Naive thymus-derived CD8-positive, alpha-beta T cell (primary cell): ENCODE measurements around the gene EIF3J. TPM values are rescaled to one million over a fixed set of nuclear protein-coding genes. Genes with fewer than 3 reads are reported as not detected.

Experiments used
- ATAC-seq, 2 donors: fragments of 150-1000 bp; cut with Tn5 transposase in 1 of 2; sonication (Bioruptor Pico), chemical (Tn5 transposase) in 1 of 2; 1 replicate in 1 of 2; 2 replicates in 1 of 2; pipeline ENCODE4 v1.10.0; 2021; ENCODE audit warnings: mild to moderate bottlenecking in 2 of 2, moderate library complexity in 2 of 2
- POLR2A ChIA-PET: fragments of 350-600 bp; sonication (Branson Sonifier 250); formaldehyde crosslinking; loops from one replicate; lab custom pipeline; 2021; ENCODE audit warnings: antibody characterized with exemption; lab: Charles Lee
- DNase-seq, 10 donors: peaks; one replicate each; pipeline versions ENCODE4 v3.0.0 to v3.0.0-alpha.2; 2020 to 2022
- H3K27ac Mint-ChIP-seq, 10 donors: one replicate each; pipeline ENCODE4 v1.8.0; 2020 to 2022; ENCODE audit warnings: mild to moderate bottlenecking in 10 of 10, mixed read lengths in 10 of 10, moderate library complexity in 4 of 10, inconsistent platforms in 1 of 10
- H3K27me3 Mint-ChIP-seq, 5 donors: one replicate each; pipeline ENCODE4 v1.8.0; 2021 to 2022; ENCODE audit warnings: mixed read lengths in 5 of 5
- H3K36me3 Mint-ChIP-seq, 3 donors: one replicate each; pipeline ENCODE4 v1.8.0; 2020 to 2022; ENCODE audit warnings: mixed read lengths in 3 of 3, mild to moderate bottlenecking in 2 of 3, inconsistent platforms in 1 of 3
- H3K4me1 Mint-ChIP-seq, 4 donors: one replicate each; pipeline ENCODE4 v1.8.0; 2021 to 2022; ENCODE audit warnings: mixed read lengths in 4 of 4
- H3K4me3 Mint-ChIP-seq, 10 donors: one replicate each; pipeline ENCODE4 v1.8.0; 2020 to 2022; ENCODE audit warnings: mild to moderate bottlenecking in 10 of 10, mixed read lengths in 10 of 10, moderate library complexity in 6 of 10, inconsistent platforms in 1 of 10
- H3K9me3 Mint-ChIP-seq, 9 donors: one replicate each; pipeline ENCODE4 v1.8.0; 2020 to 2022; ENCODE audit warnings: mixed read lengths in 9 of 9, mild to moderate bottlenecking in 3 of 9, inconsistent platforms in 1 of 9, moderate library complexity in 1 of 9
- polyA plus RNA-seq, 3 donors: library from polyadenylated mRNA; unstranded; fragments of 300-500 nt; fragmentation: Illumina TruSeq; gene quantifications; one replicate each; pipeline ENCODE4 v1.2.3, GENCODE V29; 2021
- total RNA-seq, 8 experiments: library from RNA in 2 of 8; stranded (reverse) in 2 of 8; gene quantifications; one replicate each; pipeline ENCODE4 v1.2.3 and lab custom pipeline; 2021 to 2026

EIF3J gene
- 10 to 100 TPM; 70.9 to 77.4 TPM for total RNA-seq
- polyA plus RNA-seq = 10 to 100 TPM; 15.3 to 18.4 (median 16.2) TPM
- total RNA-seq (lab: John Stamatoyannopoulos, UW) = 48.9 to 145 (median 63.7) reads per million in 6 experiments

GRCh38 chr15:44536962-44537734, at the start of gene EIF3J:
EIF3J (plus strand) TSS chr15:44537147; CDS start chr15:44537195, 48 bp downstream.
- DNase-seq (peak; percentile 90 to 96 (median 93)), ATAC-seq (peak; percentile 90 to 91)
- no peaks in the 10 kb centered on the region for H3K27me3 Mint-ChIP-seq
- H3K27ac Mint-ChIP-seq = peak within 1 kb of the TSS; percentile 86 to 98 (median 96)
- H3K9me3 Mint-ChIP-seq = peaks cover 0 to 2% (median 0%) of the 10 kb centered on the region in 9 donors
- H3K36me3 Mint-ChIP-seq = peaks cover 0 to 35% (median 9%) of the 10 kb centered on the region in 3 donors
- peak within 1 kb of the TSS; percentile 87 to 97 (median 94) for H3K4me3 Mint-ChIP-seq
- peaks cover 22 to 68% (median 55%) of the 10 kb centered on the region in 4 donors for H3K4me1 Mint-ChIP-seq
- POLR2A ChIA-PET = interaction anchor here (0.8 to 2.0 kb wide), 18 partner anchors 9 to 663 kb away, joined by 3 to 14 read pairs (median 4); partner anchors contain the start of genes B2M, CTDSPL2, GOLM2 and PATL2

GRCh38 chr15:44489464-44489863, 47.5 kb upstream of the EIF3J start:
- Mint-ChIP-seq H3K9me3 (no peaks in the 10 kb centered on the region), H3K4me1 (peaks cover 0 to 13% (median 8%) of the 10 kb centered on the region in 4 donors), H3K36me3 (peaks cover 4 to 77% (median 18%) of the 10 kb centered on the region in 3 donors), H3K27me3 (no peaks in the 10 kb centered on the region), H3K4me3 (peak overlapping the region in 1 of 10 donors; percentile 15), H3K27ac (peak overlapping the region in 8 of 10 donors; percentile 5 to 89 (median 40))
- ATAC-seq (no peak), DNase-seq (no peak)
- POLR2A ChIA-PET = no interaction called here

GRCh38 chr15:44490622-44491021, 46.3 kb upstream of the EIF3J start:
- no peaks in the 10 kb centered on the region for H3K27me3 Mint-ChIP-seq
- ATAC-seq (no peak), DNase-seq (no peak)
- H3K36me3 Mint-ChIP-seq = peaks cover 4 to 83% (median 18%) of the 10 kb centered on the region in 3 donors
- no peaks in the 10 kb centered on the region for H3K9me3 Mint-ChIP-seq
- peak overlapping the region in 3 of 10 donors; percentile 1 to 89 (median 66) for H3K27ac Mint-ChIP-seq
- no peak overlapping the region for H3K4me3 Mint-ChIP-seq
- H3K4me1 Mint-ChIP-seq = peaks cover 0 to 12% (median 8%) of the 10 kb centered on the region in 4 donors
- POLR2A ChIA-PET = no interaction called here

GRCh38 chr15:44492040-44492439, 44.9 kb upstream of the EIF3J start:
- DNase-seq (no peak), ATAC-seq (no peak)
- no peak overlapping the region for H3K27ac Mint-ChIP-seq
- H3K4me3 Mint-ChIP-seq = no peak overlapping the region
- POLR2A ChIA-PET = no interaction called here
- H3K9me3 Mint-ChIP-seq = no peaks in the 10 kb centered on the region
- H3K36me3 Mint-ChIP-seq = peaks cover 4 to 83% (median 21%) of the 10 kb centered on the region in 3 donors
- no peaks in the 10 kb centered on the region for H3K27me3 Mint-ChIP-seq
- H3K4me1 Mint-ChIP-seq = peaks cover 0 to 11% (median 8%) of the 10 kb centered on the region in 4 donors

- no peak overlapping the region for H3K4me3 Mint-ChIP-seq
- ATAC-seq (no peak), DNase-seq (no peak)
- H3K4me1 Mint-ChIP-seq = peaks cover 0 to 11% (median 8%) of the 10 kb centered on the region in 4 donors
- H3K27me3 Mint-ChIP-seq = no peaks in the 10 kb centered on the region
- no peaks in the 10 kb centered on the region for H3K9me3 Mint-ChIP-seq
- peak overlapping the region in 3 of 10 donors; percentile 0 to 17 (median 11) for H3K27ac Mint-ChIP-seq
- POLR2A ChIA-PET = interaction anchor here (0.6 kb wide), 1 partner anchor 15 kb away, joined by 6 read pairs; no protein-coding TSS in a partner anchor
- peaks cover 4 to 82% (median 15%) of the 10 kb centered on the region in 3 donors for H3K36me3 Mint-ChIP-seq
These were observed 44.3 kb upstream of the EIF3J start for GRCh38 chr15:44492672-44493071.

GRCh38 chr15:44495562-44495961, 41.4 kb upstream of the EIF3J start:
- Mint-ChIP-seq H3K27me3 (no peaks in the 10 kb centered on the region), H3K4me3 (no peak overlapping the region), H3K27ac (peak overlapping the region in 1 of 10 donors; percentile 50), H3K9me3 (no peaks in the 10 kb centered on the region), H3K4me1 (peaks cover 0 to 6% (median 1%) of the 10 kb centered on the region in 4 donors), H3K36me3 (peaks cover 0 to 77% (median 9%) of the 10 kb centered on the region in 3 donors)
- POLR2A ChIA-PET = no interaction called here
- ATAC-seq (no peak), DNase-seq (no peak)

- Mint-ChIP-seq H3K9me3 (no peaks in the 10 kb centered on the region), H3K4me1 (peaks cover 1 to 7% (median 5%) of the 10 kb centered on the region in 4 donors), H3K27ac (peak overlapping the region in 6 of 10 donors; percentile 1 to 70 (median 21)), H3K36me3 (peaks cover 0 to 75% (median 6%) of the 10 kb centered on the region in 3 donors), H3K4me3 (no peak overlapping the region), H3K27me3 (no peaks in the 10 kb centered on the region)
- ATAC-seq (no peak), DNase-seq (no peak)
- POLR2A ChIA-PET = no interaction called here
These were observed 36.4 kb upstream of the EIF3J start for GRCh38 chr15:44500555-44500954.

GRCh38 chr15:44501768-44502366, 35.1 kb upstream of the EIF3J start:
- Mint-ChIP-seq H3K9me3 (no peaks in the 10 kb centered on the region), H3K27me3 (no peaks in the 10 kb centered on the region), H3K4me1 (peaks cover 1 to 7% (median 5%) of the 10 kb centered on the region in 4 donors), H3K27ac (peak overlapping the region in 4 of 10 donors; percentile 12 to 69 (median 22)), H3K4me3 (no peak overlapping the region), H3K36me3 (peaks cover 0 to 72% (median 5%) of the 10 kb centered on the region in 3 donors)
- POLR2A ChIA-PET = interaction anchor here (0.9 kb wide), 1 partner anchor 19 kb away, joined by 4 read pairs; no protein-coding TSS in a partner anchor
- ATAC-seq (peak; percentile 50 to 65), DNase-seq (peak in 3 of 10 donors; percentile 28 to 31 (median 31))

- no peak for ATAC-seq
- Mint-ChIP-seq H3K36me3 (peaks cover 0 to 64% (median 5%) of the 10 kb centered on the region in 3 donors), H3K4me3 (no peak overlapping the region), H3K27me3 (no peaks in the 10 kb centered on the region), H3K9me3 (no peaks in the 10 kb centered on the region), H3K4me1 (peaks cover 0 to 1% (median 0%) of the 10 kb centered on the region in 4 donors), H3K27ac (no peak overlapping the region)
- POLR2A ChIA-PET = no interaction called here
- DNase-seq = no peak
These were observed 20.5 kb upstream of the EIF3J start for GRCh38 chr15:44516436-44516835.

- Mint-ChIP-seq H3K27me3 (no peaks in the 10 kb centered on the region), H3K36me3 (peaks cover 0 to 79% (median 7%) of the 10 kb centered on the region in 3 donors), H3K4me3 (no peak overlapping the region), H3K9me3 (no peaks in the 10 kb centered on the region), H3K27ac (peak overlapping the region in 3 of 10 donors; percentile 1 to 53 (median 40)), H3K4me1 (peaks cover 0 to 1% (median 0%) of the 10 kb centered on the region in 4 donors)
- ATAC-seq = no peak
- POLR2A ChIA-PET = no interaction called here
- DNase-seq = no peak
These were observed 17.4 kb upstream of the EIF3J start for GRCh38 chr15:44519537-44519936.

- DNase-seq (no peak), ATAC-seq (no peak)
- Mint-ChIP-seq H3K9me3 (no peaks in the 10 kb centered on the region), H3K4me3 (no peak overlapping the region), H3K4me1 (peaks cover 0 to 9% (median 6%) of the 10 kb centered on the region in 4 donors), H3K36me3 (peaks cover 0 to 59% (median 2%) of the 10 kb centered on the region in 3 donors), H3K27me3 (no peaks in the 10 kb centered on the region), H3K27ac (peak overlapping the region in 3 of 10 donors; percentile 29 to 48 (median 34))
- POLR2A ChIA-PET = no interaction called here
These were observed 11.9 kb upstream of the EIF3J start for GRCh38 chr15:44525018-44525417.

GRCh38 chr15:44527241-44527640, 9.7 kb upstream of the EIF3J start:
- no peaks in the 10 kb centered on the region for H3K9me3 Mint-ChIP-seq
- H3K36me3 Mint-ChIP-seq = peaks cover 0 to 48% (median 2%) of the 10 kb centered on the region in 3 donors
- no peak overlapping the region for H3K4me3 Mint-ChIP-seq
- H3K27ac Mint-ChIP-seq = peak overlapping the region in 4 of 10 donors; percentile 2 to 75 (median 39)
- peaks cover 3 to 18% (median 11%) of the 10 kb centered on the region in 4 donors for H3K4me1 Mint-ChIP-seq
- no peak for DNase-seq
- no peak for ATAC-seq
- no peaks in the 10 kb centered on the region for H3K27me3 Mint-ChIP-seq
- POLR2A ChIA-PET = interaction anchor here (1.1 kb wide), 1 partner anchor 10 kb away, joined by 3 read pairs; the partner anchor contains the start of gene EIF3J
